ENCODE measurements around the gene ASRGL1. TPM values are rescaled to one million over a fixed set of nuclear protein-coding genes. Genes with fewer than 3 reads are reported as not detected.
A peak's percentile ranks its signal among the peaks of the same experiment; 100 is the strongest.
"Not testable (repeated sequence)": the region's sequence is repeated elsewhere in the genome, so short reads cannot be mapped to it uniquely, and the experiment has no call there.

The ASRGL1 gene
- 0.51 TPM in 1 of 2 replicates, not detected in the other for total RNA-seq (2012; rRNA removed)

GRCh38 chr11:62337303-62338181 lies at the start of gene ASRGL1:
ASRGL1 (plus strand) TSS chr11:62337448; CDS start chr11:62337978, 530 bp downstream.
- Histone ChIP-seq H3K4me3 (ENCODE audit: low read length) (peak within 1 kb of the TSS; percentile 75), H3K4me1 (ENCODE audit: control insufficient read depth, insufficient read depth, low read length) (peaks cover 4% of the 10 kb centered on the region), H3K27me3 (ENCODE audit: control insufficient read depth, insufficient read depth, low read length) (peaks cover 43% of the 10 kb centered on the region), H3K4me2 (ENCODE audit: low read length) (peak within 1 kb of the TSS; percentile 90), H3K9me3 (replicated peaks; ENCODE audit: low read length) (no peaks in the 10 kb centered on the region), H3K9ac (ENCODE audit: low read depth, low read length) (peak within 1 kb of the TSS; percentile 29), H3K36me3 (ENCODE audit: insufficient read depth, low read length) (no peaks in the 10 kb centered on the region)

- no peak overlapping the region for H3K4me2 ChIP-seq (ENCODE audit: low read length)
- H3K4me3 ChIP-seq (ENCODE audit: low read length): no peak overlapping the region
- H3K9me3 ChIP-seq (replicated peaks; ENCODE audit: low read length): no peaks in the 10 kb centered on the region
- no peaks in the 10 kb centered on the region for H3K4me1 ChIP-seq (ENCODE audit: control insufficient read depth, insufficient read depth, low read length)
- peaks cover 27% of the 10 kb centered on the region for H3K27me3 ChIP-seq (ENCODE audit: control insufficient read depth, insufficient read depth, low read length)
- no peak overlapping the region for H3K9ac ChIP-seq (ENCODE audit: low read depth, low read length)
- H3K36me3 ChIP-seq (ENCODE audit: insufficient read depth, low read length): no peaks in the 10 kb centered on the region
Measured at GRCh38 chr11:62295504-62295903, 41.7 kb upstream of the ASRGL1 start.

- Histone ChIP-seq H3K9ac (ENCODE audit: low read depth, low read length) (no peak within 1 kb of the TSS), H3K4me3 (ENCODE audit: low read length) (no peak within 1 kb of the TSS), H3K27me3 (ENCODE audit: control insufficient read depth, insufficient read depth, low read length) (peaks cover 40% of the 10 kb centered on the region), H3K4me1 (ENCODE audit: control insufficient read depth, insufficient read depth, low read length) (no peaks in the 10 kb centered on the region), H3K36me3 (ENCODE audit: insufficient read depth, low read length) (no peaks in the 10 kb centered on the region), H3K9me3 (replicated peaks; ENCODE audit: low read length) (no peaks in the 10 kb centered on the region), H3K4me2 (ENCODE audit: low read length) (no peak within 1 kb of the TSS)
Measured at GRCh38 chr11:62298975-62299374, 38.3 kb upstream of the ASRGL1 start, which contains the start of gene SCGB1D4. SCGB1D4 (minus strand) TSS chr11:62299075; CDS start chr11:62299010, 65 bp downstream.

GRCh38 chr11:62306227-62306626 lies 31.0 kb upstream of the ASRGL1 start:
- H3K4me1 ChIP-seq (ENCODE audit: control insufficient read depth, insufficient read depth, low read length): no peaks in the 10 kb centered on the region
- H3K27me3 ChIP-seq (ENCODE audit: control insufficient read depth, insufficient read depth, low read length): peaks cover 25% of the 10 kb centered on the region
- H3K4me3 ChIP-seq (ENCODE audit: low read length): no peak overlapping the region
- H3K4me2 ChIP-seq (ENCODE audit: low read length): no peak overlapping the region
- no peaks in the 10 kb centered on the region for H3K36me3 ChIP-seq (ENCODE audit: insufficient read depth, low read length)
- no peaks in the 10 kb centered on the region for H3K9me3 ChIP-seq (replicated peaks; ENCODE audit: low read length)
- H3K9ac ChIP-seq (ENCODE audit: low read depth, low read length): no peak overlapping the region

- no peak overlapping the region for H3K9ac ChIP-seq (ENCODE audit: low read depth, low read length)
- H3K9me3 ChIP-seq (replicated peaks; ENCODE audit: low read length): no peaks in the 10 kb centered on the region
- no peak overlapping the region for H3K4me3 ChIP-seq (ENCODE audit: low read length)
- H3K36me3 ChIP-seq (ENCODE audit: insufficient read depth, low read length): no peaks in the 10 kb centered on the region
- H3K4me2 ChIP-seq (ENCODE audit: low read length): no peak overlapping the region
- no peaks in the 10 kb centered on the region for H3K4me1 ChIP-seq (ENCODE audit: control insufficient read depth, insufficient read depth, low read length)
- peaks cover 24% of the 10 kb centered on the region for H3K27me3 ChIP-seq (ENCODE audit: control insufficient read depth, insufficient read depth, low read length)
Measured at GRCh38 chr11:62307950-62308349, 29.3 kb upstream of the ASRGL1 start.

- H3K27me3 ChIP-seq (ENCODE audit: control insufficient read depth, insufficient read depth, low read length): peaks cover 35% of the 10 kb centered on the region
- H3K4me2 ChIP-seq (ENCODE audit: low read length): no peak overlapping the region
- H3K4me1 ChIP-seq (ENCODE audit: control insufficient read depth, insufficient read depth, low read length): no peaks in the 10 kb centered on the region
- H3K36me3 ChIP-seq (ENCODE audit: insufficient read depth, low read length): no peaks in the 10 kb centered on the region
- no peak overlapping the region for H3K4me3 ChIP-seq (ENCODE audit: low read length)
- H3K9me3 ChIP-seq (replicated peaks; ENCODE audit: low read length): no peaks in the 10 kb centered on the region
- H3K9ac ChIP-seq (ENCODE audit: low read depth, low read length): no peak overlapping the region
Measured at GRCh38 chr11:62309991-62310390, 27.3 kb upstream of the ASRGL1 start.

- H3K4me2 ChIP-seq (ENCODE audit: low read length): no peak overlapping the region
- H3K4me3 ChIP-seq (ENCODE audit: low read length): no peak overlapping the region
Measured at GRCh38 chr11:62315431-62315830, 21.8 kb upstream of the ASRGL1 start.

GRCh38 chr11:62322524-62322923 lies 14.7 kb upstream of the ASRGL1 start:
- Histone ChIP-seq H3K4me3 (ENCODE audit: low read length) (no peak overlapping the region), H3K4me2 (ENCODE audit: low read length) (no peak overlapping the region), H3K4me1 (ENCODE audit: control insufficient read depth, insufficient read depth, low read length) (no peaks in the 10 kb centered on the region), H3K9ac (ENCODE audit: low read depth, low read length) (no peak overlapping the region), H3K27me3 (ENCODE audit: control insufficient read depth, insufficient read depth, low read length) (peaks cover 49% of the 10 kb centered on the region), H3K9me3 (replicated peaks; ENCODE audit: low read length) (no peaks in the 10 kb centered on the region), H3K36me3 (ENCODE audit: insufficient read depth, low read length) (no peaks in the 10 kb centered on the region)

More at GRCh38 chr11:62315431-62315830, 21.8 kb upstream of the ASRGL1 start:
- Histone ChIP-seq H3K27me3 (ENCODE audit: control insufficient read depth, insufficient read depth, low read length) (peaks cover 59% of the 10 kb centered on the region), H3K9me3 (replicated peaks; ENCODE audit: low read length) (no peaks in the 10 kb centered on the region), H3K9ac (ENCODE audit: low read depth, low read length) (no peak overlapping the region), H3K36me3 (ENCODE audit: insufficient read depth, low read length) (no peaks in the 10 kb centered on the region), H3K4me1 (ENCODE audit: control insufficient read depth, insufficient read depth, low read length) (no peaks in the 10 kb centered on the region)

- Histone ChIP-seq H3K4me3 (ENCODE audit: low read length) (no peak overlapping the region), H3K27me3 (ENCODE audit: control insufficient read depth, insufficient read depth, low read length) (peaks cover 43% of the 10 kb centered on the region), H3K36me3 (ENCODE audit: insufficient read depth, low read length) (no peaks in the 10 kb centered on the region), H3K9ac (ENCODE audit: low read depth, low read length) (no peak overlapping the region), H3K4me1 (ENCODE audit: control insufficient read depth, insufficient read depth, low read length) (no peaks in the 10 kb centered on the region), H3K4me2 (ENCODE audit: low read length) (no peak overlapping the region), H3K9me3 (replicated peaks; ENCODE audit: low read length) (no peaks in the 10 kb centered on the region)
Measured at GRCh38 chr11:62324731-62325556, 12.3 kb upstream of the ASRGL1 start.

- H3K36me3 ChIP-seq (ENCODE audit: insufficient read depth, low read length); H3K9ac ChIP-seq (ENCODE audit: low read depth, low read length); H3K9me3 ChIP-seq (replicated peaks; ENCODE audit: low read length); H3K4me2 ChIP-seq (ENCODE audit: low read length); H3K4me3 ChIP-seq (ENCODE audit: low read length); H3K4me1 ChIP-seq (ENCODE audit: control insufficient read depth, insufficient read depth, low read length): not testable (repeated sequence)
- H3K27me3 ChIP-seq (ENCODE audit: control insufficient read depth, insufficient read depth, low read length): peaks cover 46% of the 10 kb centered on the region
Measured at GRCh38 chr11:62325781-62326180, 11.5 kb upstream of the ASRGL1 start.

- not testable (repeated sequence) for H3K4me3 ChIP-seq (ENCODE audit: low read length); H3K36me3 ChIP-seq (ENCODE audit: insufficient read depth, low read length); H3K9me3 ChIP-seq (replicated peaks; ENCODE audit: low read length); H3K4me1 ChIP-seq (ENCODE audit: control insufficient read depth, insufficient read depth, low read length); H3K9ac ChIP-seq (ENCODE audit: low read depth, low read length); H3K4me2 ChIP-seq (ENCODE audit: low read length)
- peaks cover 39% of the 10 kb centered on the region for H3K27me3 ChIP-seq (ENCODE audit: control insufficient read depth, insufficient read depth, low read length)
Measured at GRCh38 chr11:62326719-62327118, 10.5 kb upstream of the ASRGL1 start.
